Brain microvascular endothelial cell (primary cell): Measurements from ENCODE around the gene KPNA4.

ENCODE experiments used
- DNase-seq: peaks from one replicate; pipeline ENCODE4 v3.0.0-alpha.2; 2020
- H3K27ac ChIP-seq: fragments of 250-450 bp; sonication (Bioruptor Pico); 2 replicates; pipeline ENCODE4 v1.5.1; 2020; ENCODE audit warnings: mild to moderate bottlenecking, moderate library complexity
- H3K27me3 ChIP-seq: fragments of 250-450 bp; sonication (Bioruptor Pico); replicated peaks from 2 replicates; pipeline ENCODE4 v1.5.1; 2020; ENCODE audit warnings: mild to moderate bottlenecking
- H3K36me3 ChIP-seq: fragments of 250-450 bp; sonication (Bioruptor Pico); replicated peaks from 2 replicates; pipeline ENCODE4 v1.5.1; 2020; ENCODE audit warnings: mild to moderate bottlenecking
- H3K4me3 ChIP-seq: 2 replicates; pipeline ENCODE4 v1.5.1; 2011; ENCODE audit warnings: low read depth, mild to moderate bottlenecking, control low read depth, low read length, moderate library complexity
- CTCF ChIP-seq: IDR thresholded peaks from 2 replicates; pipeline ENCODE4 v1.5.1; 2011; ENCODE audit warnings: low read depth, mild to moderate bottlenecking, moderate library complexity, low read length, control low read depth, inconsistent platforms; ENCODE audit errors: missing control alignments
- in situ Hi-C: cut with HindIII; loops from 2 replicates; pipeline ENCODE4 v1.10.0; 2017; ENCODE audit warnings: low sequenced_read_pairs, low pct_ligation_motif_present

KPNA4 gene

GRCh38 chr3:160588023-160588422, 22.7 kb upstream of the KPNA4 start:
- DNase-seq = no peak
- in situ Hi-C loops = no loop called here
- Histone ChIP-seq H3K27ac (no peak overlapping the region), H3K36me3 (no peaks in the 10 kb centered on the region), H3K27me3 (no peaks in the 10 kb centered on the region), H3K4me3 (no peak overlapping the region)
- TF ChIP-seq CTCF = no peak

- no peak for DNase-seq
- TF ChIP-seq CTCF = no peak
- in situ Hi-C loops = no loop called here
- Histone ChIP-seq H3K27me3 (no peaks in the 10 kb centered on the region), H3K36me3 (no peaks in the 10 kb centered on the region), H3K4me3 (no peak overlapping the region), H3K27ac (no peak overlapping the region)
Measured at GRCh38 chr3:160587105-160587504, 21.7 kb upstream of the KPNA4 start.

- no peak for DNase-seq
Measured at GRCh38 chr3:160586679-160587078, 21.3 kb upstream of the KPNA4 start.

GRCh38 chr3:160583451-160583850, 18.1 kb upstream of the KPNA4 start:
- H3K4me3 ChIP-seq = no peak overlapping the region

More at GRCh38 chr3:160586679-160587078, 21.3 kb upstream of the KPNA4 start:
- no peak overlapping the region for H3K4me3 ChIP-seq
- TF ChIP-seq CTCF = no peak
- H3K36me3 ChIP-seq = no peaks in the 10 kb centered on the region
- H3K27me3 ChIP-seq = no peaks in the 10 kb centered on the region
- in situ Hi-C loops = no loop called here
- no peak overlapping the region for H3K27ac ChIP-seq

GRCh38 chr3:160580938-160581337, 15.6 kb upstream of the KPNA4 start:
- Histone ChIP-seq H3K27me3 (no peaks in the 10 kb centered on the region), H3K36me3 (no peaks in the 10 kb centered on the region), H3K4me3 (no peak overlapping the region), H3K27ac (no peak overlapping the region)
- in situ Hi-C loops = no loop called here
- no peak for TF ChIP-seq CTCF
- no peak for DNase-seq

More at GRCh38 chr3:160583451-160583850, 18.1 kb upstream of the KPNA4 start:
- no peak for TF ChIP-seq CTCF
- Histone ChIP-seq H3K27me3 (no peaks in the 10 kb centered on the region), H3K36me3 (no peaks in the 10 kb centered on the region), H3K27ac (no peak overlapping the region)
- no peak for DNase-seq
- in situ Hi-C loops = no loop called here

- no peak overlapping the region for H3K4me3 ChIP-seq
- in situ Hi-C loops = no loop called here
- H3K36me3 ChIP-seq = no peaks in the 10 kb centered on the region
- peak; percentile 60 for TF ChIP-seq CTCF
- DNase-seq = peak; percentile 40
- no peak overlapping the region for H3K27ac ChIP-seq
- no peaks in the 10 kb centered on the region for H3K27me3 ChIP-seq
Measured at GRCh38 chr3:160577556-160578195, 12.3 kb upstream of the KPNA4 start.
